ENCODE measurements around the gene HHAT. TPM values are rescaled to one million over a fixed set of nuclear protein-coding genes. Genes with fewer than 3 reads are reported as not detected.

HHAT gene
- total and polyA plus RNA-seq, 9 of the 15 experiments (the other 6 are each of a cell fraction or from before 2014, with no cell fraction given): 0.07 to 0.16 (median 0.13) TPM; not detected in 1

- POLR2A ChIA-PET: no interaction called here
These were observed 223.2 kb downstream of the HHAT start for GRCh38 chr1:210551899-210552298.

More at GRCh38 chr1:210551899-210552298, 223.2 kb downstream of the HHAT start:
- no peaks in the 10 kb centered on the region for H3K9me1 ChIP-seq (ENCODE audit: control insufficient read depth, insufficient read depth, low read length)
- WGBS (ENCODE audit: insufficient coverage, low coverage, missing lambda C conversion rate): 22% methylated on average over 5 of the region's 5 CpGs
- H3K4me2 ChIP-seq (ENCODE audit: insufficient read depth, low read length): no peak overlapping the region
- H3K9me3 ChIP-seq (replicated peaks; ENCODE audit: control insufficient read depth, insufficient read depth, low read depth, low read length): no peaks in the 10 kb centered on the region; the same call in 1 of the 2 replicates
- H4K20me1 ChIP-seq (replicated peaks; ENCODE audit: control insufficient read depth, insufficient read depth, low read length): no peaks in the 10 kb centered on the region
- CTCF ChIA-PET (ENCODE audit: low intra/inter-chr PET ratio): no interaction called here
- H3K4me1 ChIP-seq (replicated peaks in 1 of 2; ENCODE audit: control insufficient read depth in 2 of 2, insufficient read depth in 2 of 2, low read length in 2 of 2): peaks cover 0 to 4% of the 10 kb centered on the region in 2 experiments; a peak in 1 of 5 replicates
- in situ Hi-C loops (cut with MboI): no loop called here
- intact Hi-C loops (cut with micrococcal nuclease): no loop called here
- H3K79me2 ChIP-seq (ENCODE audit: control insufficient read depth, insufficient read depth, low read length): no peaks in the 10 kb centered on the region
- H2AFZ ChIP-seq (ENCODE audit: low read depth, low read length): no peak overlapping the region
- BruUV-seq (replicated peaks): no TSS peak
- no peaks in the 10 kb centered on the region for H3K36me3 ChIP-seq (ENCODE audit: control insufficient read depth, insufficient read depth, low read length)
- no peak overlapping the region for H3K9ac ChIP-seq (ENCODE audit: insufficient read depth in 1 of 2, low read depth in 2 of 2, low read length in 2 of 2)
- no peak for FAIRE-seq
- TF ChIP-seq ZNF280A (IDR thresholded peaks at IDR 0.05; ENCODE audit: low read depth, partially characterized antibody): no peak
- TF ChIP-seq ZFPM2 (CRISPR knock-in tag; IDR thresholded peaks at IDR 0.05): no peak
- no peak for TF ChIP-seq OTX1 (CRISPR knock-in tag; IDR thresholded peaks at IDR 0.05)
- TF ChIP-seq TFAM (CRISPR knock-in tag; conservative IDR thresholded peaks at IDR 0.05): no peak
- no peak for TF ChIP-seq SAP30 (IDR thresholded peaks at IDR 0.05; ENCODE audit: borderline replicate concordance, insufficient read depth, low read depth, low read length, poor library complexity, severe bottlenecking)
- TF ChIP-seq POLR2H (tag; IDR thresholded peaks at IDR 0.05; ENCODE audit: low read depth): no peak
- H3K27me3 ChIP-seq (ENCODE audit: control insufficient read depth in 2 of 2, insufficient read depth in 2 of 2, low read length in 2 of 2): no peaks in the 10 kb centered on the region
- DNase-seq (ENCODE audit: extremely low read depth in 1 of 4, low spot score in 3 of 4): no peak
- no peak overlapping the region for H3K4me3 ChIP-seq
- ATAC-seq: no peak
- H3K27ac ChIP-seq (ENCODE audit: extremely low read depth, low read depth, low read length): no peak overlapping the region
